ENCODE data around the gene ANKRD63.

DNA sequence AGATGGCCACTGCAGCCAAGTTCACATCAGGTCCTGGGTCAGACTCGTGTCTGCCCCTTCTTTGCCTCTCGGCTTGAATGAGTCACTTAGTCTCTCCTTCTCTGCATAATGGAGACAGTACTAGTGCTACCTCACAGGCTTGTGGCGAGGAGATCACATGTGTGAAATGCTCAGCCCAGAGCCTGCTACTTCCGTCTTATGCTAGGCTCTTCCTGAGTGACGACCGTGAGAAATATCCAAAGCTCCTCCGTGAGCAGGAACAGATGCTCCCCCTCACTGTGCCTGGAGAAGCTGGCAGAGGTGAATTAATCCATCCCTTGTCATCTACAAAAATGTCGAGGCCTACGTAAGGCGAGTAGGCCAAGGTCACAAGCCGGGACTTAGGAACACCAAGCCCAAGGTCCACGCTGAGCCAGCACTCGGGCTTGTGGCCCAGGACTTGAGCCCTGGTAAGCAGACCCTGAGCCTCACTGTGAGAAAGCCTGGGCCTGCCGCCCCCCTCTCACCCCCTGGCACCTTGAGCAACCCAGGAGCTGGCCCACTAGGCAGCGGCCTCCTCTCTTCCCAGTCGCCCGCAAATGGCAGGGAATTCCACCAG lies 26.1 kb downstream of the ANKRD63 start:
- TF ChIP-seq YY1 (IDR thresholded peaks at IDR 0.05; ENCODE audit: insufficient read depth, insufficient read length) (no peak), ZNF274 (IDR thresholded peaks at IDR 0.05; ENCODE audit: low read depth, low read length) (no peak), SUZ12 (IDR thresholded peaks at IDR 0.05; ENCODE audit: extremely low read depth, insufficient read depth, insufficient read length) (no peak)

Data from NT2/D1 (cell line).